GM19395 (cell line): Measurements from ENCODE around the gene FCER2.

Experiments used
- ATAC-seq: cut with Tn5 transposase; IDR thresholded peaks from one replicate; pipeline ENCODE4 v1.9.1; 2021; ENCODE audit warnings: mild to moderate bottlenecking, moderate library complexity; ENCODE audit not compliant: unreplicated experiment

FCER2 gene

DNA sequence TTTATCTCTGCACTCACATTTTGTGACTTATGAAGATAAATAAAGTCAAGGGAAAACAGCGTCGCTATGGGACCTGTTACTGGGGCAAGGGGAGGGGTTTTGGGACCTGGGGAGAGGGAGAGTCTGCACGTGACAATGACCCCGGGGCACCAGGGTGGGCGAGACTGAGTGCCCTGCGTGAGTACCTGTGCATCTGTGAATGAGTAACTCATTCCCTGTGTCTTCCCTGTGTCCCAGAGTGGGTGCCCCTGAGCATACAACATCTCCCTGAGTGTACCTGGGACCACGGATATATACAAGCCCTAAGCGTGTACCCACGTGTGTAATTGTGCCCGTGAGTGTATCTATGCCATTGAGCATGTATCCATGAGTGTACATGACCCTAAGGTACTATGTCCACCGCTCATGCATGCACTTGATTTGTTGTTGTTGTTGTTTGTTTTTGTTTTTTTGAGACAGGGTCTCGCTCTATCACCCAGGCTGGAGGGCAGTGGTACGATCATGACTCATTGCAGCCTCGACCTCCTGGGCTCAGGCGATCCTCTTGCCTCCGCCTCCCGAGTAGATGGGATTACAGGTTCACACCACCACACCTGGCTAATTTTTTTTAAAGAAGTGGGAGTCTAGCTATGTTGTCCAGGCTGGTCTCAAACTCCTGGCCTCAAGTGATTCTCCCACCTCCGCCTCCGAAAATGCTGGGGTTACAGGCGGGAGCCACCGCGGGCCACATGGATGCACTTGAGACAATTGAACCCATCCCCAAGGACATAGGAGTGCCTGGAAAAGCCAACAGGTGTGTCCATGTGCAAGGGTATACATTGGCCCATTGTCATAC lies 21.9 kb downstream of the FCER2 start:
- ATAC-seq: peak; percentile 6

DNA sequence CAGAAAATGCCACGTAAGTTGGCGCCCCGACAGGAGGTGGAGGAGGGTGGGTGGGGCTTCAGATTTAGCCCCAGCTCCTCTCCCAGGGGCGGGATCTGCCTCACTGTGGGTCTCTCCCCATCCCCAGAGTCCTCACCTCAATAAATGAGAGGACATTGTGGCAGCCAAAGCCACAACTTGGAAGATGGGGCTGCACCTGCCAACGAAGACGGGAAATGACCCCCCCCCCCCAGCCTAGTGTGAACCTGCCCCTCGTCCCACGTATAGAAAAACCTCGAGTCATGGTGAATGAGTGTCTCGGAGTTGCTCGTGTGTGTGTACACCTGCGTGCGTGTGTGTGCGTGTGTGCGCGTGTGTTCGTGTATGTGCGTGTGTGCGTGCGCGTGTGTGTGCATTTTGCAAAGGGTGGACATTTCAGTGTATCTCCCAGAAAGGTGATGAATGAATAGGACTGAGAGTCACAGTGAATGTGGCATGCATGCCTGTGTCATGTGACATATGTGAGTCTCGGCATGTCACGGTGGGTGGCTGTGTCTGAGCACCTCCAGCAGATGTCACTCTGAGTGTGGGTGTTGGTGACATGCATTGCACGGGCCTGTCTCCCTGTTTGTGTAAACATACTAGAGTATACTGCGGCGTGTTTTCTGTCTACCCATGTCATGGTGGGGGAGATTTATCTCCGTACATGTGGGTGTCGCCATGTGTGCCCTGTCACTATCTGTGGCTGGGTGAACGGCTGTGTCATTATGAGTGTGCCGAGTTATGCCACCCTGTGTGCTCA lies 22.8 kb downstream of the FCER2 start:
- ATAC-seq: no peak

DNA sequence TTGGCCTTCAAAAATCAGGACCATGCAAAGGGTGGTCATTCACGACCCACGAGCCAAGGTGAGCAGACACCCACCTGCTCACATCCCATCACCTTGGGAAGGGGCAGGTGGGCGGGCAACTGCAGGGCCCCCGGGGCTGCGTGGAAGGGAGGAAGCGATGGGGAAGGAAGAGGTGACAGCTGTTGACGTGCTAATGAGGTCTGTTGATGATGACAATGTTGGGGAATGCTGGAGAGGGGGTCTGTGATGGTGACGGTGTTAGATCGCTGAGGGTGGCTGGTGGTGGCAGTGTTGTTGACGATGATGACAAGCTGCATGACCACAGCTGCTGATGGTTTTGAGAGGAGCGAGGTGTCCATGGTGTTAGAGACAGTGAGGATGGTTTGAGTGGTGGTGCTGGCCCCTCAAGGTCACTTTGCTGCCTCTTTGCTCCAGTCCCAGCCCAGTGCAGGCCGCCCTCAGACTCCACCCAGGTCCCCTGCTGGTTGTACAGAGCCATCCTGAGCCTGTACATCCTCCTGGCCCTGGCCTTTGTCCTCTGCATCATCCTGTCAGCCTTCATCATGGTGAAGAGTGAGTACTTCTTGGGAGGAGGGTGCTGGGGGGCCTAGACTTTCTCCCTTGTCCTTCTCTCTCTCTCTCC lies 24.1 kb downstream of the FCER2 start:
- ATAC-seq: no peak

DNA sequence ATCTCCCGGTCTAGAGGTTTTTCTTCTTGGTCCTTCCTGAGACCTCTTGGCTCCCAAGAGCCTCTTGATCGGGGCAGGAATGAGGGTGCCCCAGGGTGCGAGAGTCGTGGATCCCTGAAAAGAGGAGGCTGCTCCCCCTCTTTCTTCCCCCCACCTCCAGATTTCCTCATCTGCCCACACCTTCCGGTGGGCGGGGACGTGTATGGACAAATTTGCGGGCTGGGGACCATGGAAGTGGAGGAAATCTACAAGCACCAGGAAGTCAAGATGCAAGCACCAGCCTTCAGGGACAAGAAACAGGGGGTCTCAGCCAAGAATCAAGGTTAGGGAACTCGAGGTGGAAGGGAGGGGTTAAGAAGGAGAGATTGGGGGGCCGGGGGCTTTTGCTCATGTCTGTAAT lies 25.1 kb downstream of the FCER2 start, which contains the start of gene MCEMP1:
MCEMP1 (plus strand) TSS at position 237 of the 400 bp plus-strand sequence; CDS start at position 268, 31 bp downstream.
- no peak for ATAC-seq

DNA sequence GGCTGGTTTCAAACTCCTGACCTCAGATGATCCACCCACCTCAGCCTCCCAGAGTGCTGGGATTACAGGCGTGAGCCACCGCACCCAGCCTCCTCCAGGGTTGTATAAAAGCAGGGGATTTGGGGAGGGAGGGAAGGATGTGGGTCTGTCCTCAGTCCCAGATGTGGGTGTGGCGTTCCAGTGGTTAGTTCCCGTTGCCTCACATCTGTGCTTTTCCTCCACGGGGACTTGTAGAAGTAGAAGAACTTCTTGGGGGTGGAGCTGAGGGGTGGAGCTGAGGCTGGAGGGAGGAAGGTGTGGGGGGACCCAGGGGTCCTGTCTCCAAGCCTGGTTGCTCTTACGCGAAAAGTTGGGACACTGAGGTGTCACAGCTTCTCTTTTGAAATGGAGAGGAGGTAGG lies 25.6 kb downstream of the FCER2 start:
- ATAC-seq: no peak

DNA sequence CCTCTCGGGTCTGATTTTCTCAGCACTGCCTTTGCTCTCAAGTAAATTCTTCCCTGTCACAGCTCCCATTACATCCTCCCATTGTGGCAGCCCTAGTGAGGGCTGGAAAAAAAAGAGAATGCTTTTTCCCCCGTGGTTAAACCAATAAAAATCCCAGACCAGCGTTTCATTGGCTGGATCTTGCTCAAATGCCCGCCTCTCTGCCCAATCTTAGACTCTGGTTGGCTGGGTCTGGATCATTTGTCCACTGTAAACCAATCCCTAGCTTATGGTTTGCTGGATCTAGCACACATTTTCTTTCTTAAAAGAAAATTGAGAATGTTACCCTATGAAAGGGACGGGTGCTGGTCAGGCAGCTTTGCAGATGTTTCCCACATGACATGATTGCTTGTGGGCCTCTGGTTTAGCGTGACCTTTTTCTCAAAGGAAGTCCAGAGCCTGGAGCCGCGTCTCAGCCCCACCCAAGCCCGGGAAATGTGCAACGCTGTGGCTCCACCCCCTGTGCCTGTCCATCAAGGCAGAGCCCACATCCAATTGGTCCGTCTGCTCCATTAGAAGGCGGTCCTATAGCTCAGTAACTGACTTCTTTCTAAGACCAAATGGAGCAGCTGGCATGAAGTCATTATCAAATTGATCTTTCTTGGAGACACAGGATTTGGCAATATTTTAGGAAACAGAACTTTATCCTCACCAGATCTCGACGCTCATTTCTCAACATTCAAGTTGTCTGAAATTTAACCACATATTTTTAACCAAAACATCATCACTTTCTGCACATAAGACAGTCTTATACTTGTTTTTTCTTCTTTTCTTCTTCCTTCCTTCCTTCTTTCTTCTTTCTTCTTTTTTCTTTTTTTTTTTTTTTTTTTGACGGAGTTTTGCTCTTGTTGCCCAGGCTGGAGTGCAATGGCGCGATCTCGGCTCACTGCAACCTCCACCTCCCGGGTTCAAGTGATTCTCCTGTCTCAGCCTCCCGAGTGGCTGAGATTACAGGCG lies 27.6 kb downstream of the FCER2 start:
- no peak for ATAC-seq

DNA sequence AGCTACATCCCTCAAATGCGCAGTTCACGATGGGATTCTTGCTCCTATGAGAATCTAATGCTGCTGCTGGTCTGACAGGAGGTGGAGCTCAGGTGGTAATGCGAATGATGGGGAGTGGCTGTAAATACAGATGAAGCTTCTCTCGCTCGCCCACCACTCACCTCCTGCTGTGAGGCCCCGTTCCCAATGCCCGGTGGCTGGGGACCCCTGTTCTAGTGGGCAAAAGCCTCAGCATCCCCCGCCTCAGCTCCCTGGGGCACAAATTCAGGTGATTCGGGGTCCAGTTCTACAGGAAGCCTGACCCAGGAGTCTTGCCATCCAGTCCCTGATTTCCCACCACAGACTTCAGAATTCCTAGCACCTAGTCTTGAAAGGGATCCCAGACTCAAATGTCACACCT lies 29.4 kb downstream of the FCER2 start:
- no peak for ATAC-seq

DNA sequence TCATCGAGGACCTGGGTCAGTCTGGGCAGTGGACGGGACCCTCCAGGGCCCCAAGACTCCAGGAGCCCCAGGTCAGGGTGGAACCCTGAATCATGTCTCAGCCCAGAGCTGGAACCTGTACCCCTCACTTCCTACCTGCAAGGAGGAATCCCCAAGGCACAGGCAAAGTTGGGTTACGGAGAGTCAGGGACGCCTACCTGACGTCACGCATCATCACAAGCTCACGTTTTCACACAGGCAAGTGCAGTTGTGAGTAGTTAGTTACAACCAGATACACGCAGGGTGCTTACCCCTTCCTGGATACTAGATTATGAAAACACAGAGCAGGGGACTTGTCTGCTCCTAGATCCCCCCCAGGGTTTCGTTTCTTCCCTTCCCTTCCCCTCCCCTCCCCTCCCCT lies 31.1 kb downstream of the FCER2 start:
- no peak for ATAC-seq

DNA sequence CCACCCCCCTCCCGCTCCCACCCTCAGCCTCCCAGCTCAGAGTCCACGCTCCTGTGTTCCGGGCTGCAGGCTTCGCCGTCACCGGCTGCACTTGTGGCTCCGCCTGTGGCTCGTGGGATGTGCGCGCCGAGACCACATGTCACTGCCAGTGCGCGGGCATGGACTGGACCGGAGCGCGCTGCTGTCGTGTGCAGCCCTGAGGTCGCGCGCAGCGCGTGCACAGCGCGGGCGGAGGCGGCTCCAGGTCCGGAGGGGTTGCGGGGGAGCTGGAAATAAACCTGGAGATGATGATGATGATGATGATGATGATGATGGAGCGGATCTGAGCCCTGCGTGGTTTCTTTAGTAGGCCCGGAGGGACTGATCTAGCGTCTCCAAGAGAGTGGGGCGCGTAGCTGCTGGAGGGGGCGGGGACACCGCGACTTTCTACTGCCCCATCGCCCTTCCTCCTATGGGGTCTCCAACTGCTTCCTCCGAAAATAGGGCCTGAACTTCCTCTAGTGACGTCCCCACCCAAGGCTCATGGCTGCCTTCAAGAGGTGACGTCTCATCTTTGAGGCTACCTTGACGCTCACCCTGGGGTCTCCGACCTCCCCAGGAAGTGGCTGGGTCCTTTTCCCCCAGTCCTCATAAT lies 31.7 kb downstream of the FCER2 start:
- no peak for ATAC-seq

DNA sequence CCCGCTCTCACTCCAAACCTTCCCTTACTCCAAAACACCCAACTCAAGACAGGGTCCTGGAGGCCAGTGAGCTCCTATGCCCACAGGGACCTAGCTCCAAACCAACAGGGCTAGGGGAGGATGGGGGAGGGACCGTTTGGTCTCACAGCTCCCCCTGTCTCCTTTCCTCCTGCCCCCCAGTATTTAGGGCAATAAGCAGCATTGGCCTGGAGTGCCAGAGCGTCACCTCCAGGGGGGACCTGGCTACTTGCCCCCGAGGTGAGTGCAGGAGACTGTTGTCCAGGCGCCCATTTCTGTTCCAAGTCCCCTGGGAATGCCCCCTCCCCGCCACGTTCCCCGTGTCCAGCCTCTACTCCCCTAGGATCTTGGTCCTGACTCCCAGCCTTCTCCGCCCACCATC lies 32.3 kb downstream of the FCER2 start:
- ATAC-seq: no peak

DNA sequence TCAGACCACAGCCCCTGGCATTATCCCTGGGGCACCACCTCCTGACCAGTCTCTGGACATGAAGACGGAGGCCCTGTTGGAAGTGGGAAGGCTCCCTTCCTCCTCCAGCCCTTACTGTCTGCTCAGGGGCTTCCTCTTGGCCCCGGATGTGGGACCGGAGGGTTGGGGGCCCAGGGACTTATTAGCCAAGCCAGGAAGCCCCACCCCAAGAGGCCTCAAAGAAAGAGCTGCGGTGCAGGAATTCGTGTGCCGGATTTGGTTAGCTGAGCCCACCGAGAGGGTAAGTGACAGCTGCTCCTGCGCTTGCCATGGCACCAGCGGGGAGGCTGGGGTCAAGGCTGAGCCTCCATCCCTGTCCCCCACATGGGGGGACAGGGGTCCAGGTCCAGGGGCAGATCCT lies 33.1 kb downstream of the FCER2 start, which contains the start of gene RETN:
RETN (plus strand) TSS at position 208 of the 400 bp plus-strand sequence. CDS start 278 bp downstream, outside the sequence.
- ATAC-seq: no peak

DNA sequence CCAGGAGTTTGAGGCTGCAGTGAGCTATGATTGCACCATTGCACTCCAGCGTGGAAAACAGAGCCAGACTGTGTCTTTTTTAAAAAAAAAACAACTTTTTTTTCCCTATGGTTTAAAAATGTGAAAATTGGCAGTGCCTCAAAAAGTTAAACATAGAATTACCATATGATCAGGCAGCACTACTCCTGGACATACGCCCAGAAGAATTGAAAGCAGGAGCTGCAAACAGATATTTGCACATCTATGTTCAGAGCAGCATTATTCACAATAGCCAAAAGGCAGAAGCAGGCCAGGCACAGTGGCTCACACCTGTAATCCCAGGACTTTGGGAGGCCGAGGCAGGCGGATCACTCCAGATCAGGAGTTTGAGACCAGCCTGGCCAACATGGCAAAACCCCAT lies 36.9 kb downstream of the FCER2 start:
- ATAC-seq: no peak

DNA sequence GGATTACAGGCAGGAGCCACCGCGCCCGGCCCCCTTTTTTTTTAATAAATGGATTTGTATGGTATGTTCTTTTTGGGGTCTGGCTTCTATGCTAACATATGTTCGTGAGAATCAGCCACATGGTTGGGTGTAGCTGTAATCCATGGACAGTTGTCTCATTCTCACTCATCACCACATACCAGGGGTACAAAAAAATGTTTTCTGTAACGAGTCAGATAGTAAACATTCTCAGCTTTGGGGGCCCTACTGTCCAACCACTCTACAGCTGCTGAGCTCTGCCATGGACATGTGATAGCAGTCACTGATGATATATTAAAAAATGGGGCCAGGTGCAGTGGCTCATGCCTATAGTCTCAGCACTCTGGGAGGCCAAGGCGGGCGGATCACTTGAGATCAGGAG lies 38.2 kb downstream of the FCER2 start:
- no peak for ATAC-seq

DNA sequence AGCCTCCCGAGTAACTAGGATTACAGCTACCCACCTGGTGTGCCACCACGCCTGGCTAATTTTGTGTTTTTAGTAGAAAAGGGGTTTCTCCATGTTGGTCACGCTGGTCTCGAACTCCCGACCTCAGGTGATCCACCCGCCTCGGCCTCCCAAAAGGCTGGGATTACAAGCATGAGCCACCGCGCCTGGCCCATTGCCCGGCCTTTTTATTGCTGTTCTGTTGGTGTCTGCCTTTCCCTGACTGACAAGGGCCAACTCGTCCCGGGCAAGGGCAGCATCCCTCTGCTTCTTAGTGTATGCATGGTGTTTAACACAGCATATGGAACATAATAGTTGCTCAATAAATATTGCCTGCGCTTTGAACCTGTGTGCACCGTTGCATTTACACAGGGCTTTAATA lies 39.3 kb downstream of the FCER2 start:
- ATAC-seq: no peak

DNA sequence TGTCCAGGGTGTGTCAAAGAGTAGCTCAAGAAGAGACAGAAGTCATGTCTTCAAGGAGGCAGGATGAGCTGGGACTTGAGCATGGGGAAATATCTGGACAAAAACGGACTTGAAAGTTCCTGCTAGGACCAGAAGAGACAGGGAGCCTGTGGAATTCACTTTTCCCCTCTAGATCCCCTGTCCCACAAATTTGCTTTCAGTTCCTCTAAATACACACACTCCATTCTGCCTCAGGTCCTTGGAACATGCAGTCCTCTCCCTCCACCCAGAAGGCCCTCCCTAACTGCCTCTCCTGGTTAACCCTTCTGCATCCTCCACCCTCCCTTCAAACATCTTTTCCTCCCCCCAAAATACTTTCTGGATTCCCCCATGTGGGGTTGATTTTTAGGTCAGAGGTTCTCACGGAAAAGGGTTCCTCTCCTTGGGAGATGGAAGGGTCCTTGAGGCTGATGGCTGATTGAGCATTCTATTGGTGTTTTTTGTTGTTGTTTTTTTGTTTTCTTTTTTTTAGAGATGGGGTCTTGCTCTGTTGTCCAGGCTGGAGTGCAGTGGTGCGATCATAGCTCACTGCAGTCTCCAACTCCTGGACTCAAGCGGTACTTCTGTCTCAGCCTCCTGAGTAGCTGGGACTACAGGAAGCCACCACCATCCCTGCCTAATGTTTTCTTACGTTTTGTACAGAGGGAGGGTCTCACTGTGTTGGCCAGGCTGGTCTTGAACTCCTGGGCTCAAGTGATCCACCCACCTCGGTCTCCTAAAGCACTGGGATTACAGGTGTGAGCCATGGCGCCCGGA lies 40.0 kb downstream of the FCER2 start:
- no peak for ATAC-seq

DNA sequence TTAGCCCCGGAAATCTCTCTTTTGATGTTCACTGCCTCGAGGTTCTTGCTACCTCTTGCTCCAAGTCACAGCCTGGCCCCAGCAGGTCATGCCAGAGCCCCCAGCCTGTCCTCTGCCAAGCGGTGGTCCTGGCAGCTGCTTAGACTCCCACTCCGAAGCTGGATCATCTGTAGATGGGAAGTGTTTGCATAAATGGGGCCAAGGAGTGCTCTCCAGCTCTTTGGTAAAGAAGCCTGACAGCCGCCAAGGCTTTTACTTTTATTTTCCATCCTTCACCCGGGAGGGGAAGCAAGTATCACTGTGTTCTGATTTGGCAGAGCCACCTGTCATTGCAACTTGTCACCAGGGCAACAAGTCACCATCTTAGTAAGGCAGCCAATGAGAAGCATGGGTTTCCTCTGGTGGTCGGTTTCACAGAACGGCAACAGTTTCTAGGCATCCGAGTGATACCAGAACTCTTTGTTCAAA lies 43.7 kb downstream of the FCER2 start:
- ATAC-seq: peak; percentile 68

DNA sequence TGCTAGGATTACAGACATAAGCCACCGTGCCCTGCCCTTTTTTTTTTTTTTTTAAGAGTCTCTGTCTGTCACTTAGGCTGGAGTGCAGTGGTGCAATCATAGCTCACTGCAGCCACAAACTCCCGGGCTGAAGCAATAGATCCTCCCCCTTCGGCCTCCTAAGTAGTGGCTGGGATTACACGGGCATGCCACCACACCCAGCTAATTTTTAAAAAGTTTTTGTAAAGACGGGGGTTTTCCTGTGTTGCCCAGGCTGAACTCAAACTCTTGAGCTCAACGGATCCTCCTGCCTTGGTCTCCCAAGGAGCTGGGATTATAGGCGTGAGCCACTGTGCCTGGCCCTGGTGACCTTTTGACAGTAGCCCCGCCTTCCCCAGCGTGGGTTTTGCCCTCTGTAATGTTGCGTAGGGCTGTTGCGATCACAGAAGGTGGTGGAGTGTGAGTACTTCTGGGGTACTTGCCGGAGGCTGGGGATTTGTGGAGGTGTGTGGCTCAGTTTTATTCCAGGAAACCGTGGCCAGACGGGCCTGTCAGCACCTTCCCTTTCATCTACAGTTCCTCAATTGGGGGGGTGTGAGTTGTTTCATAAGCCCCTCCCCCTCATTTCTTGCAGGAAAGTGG lies 44.7 kb downstream of the FCER2 start:
- no peak for ATAC-seq

DNA sequence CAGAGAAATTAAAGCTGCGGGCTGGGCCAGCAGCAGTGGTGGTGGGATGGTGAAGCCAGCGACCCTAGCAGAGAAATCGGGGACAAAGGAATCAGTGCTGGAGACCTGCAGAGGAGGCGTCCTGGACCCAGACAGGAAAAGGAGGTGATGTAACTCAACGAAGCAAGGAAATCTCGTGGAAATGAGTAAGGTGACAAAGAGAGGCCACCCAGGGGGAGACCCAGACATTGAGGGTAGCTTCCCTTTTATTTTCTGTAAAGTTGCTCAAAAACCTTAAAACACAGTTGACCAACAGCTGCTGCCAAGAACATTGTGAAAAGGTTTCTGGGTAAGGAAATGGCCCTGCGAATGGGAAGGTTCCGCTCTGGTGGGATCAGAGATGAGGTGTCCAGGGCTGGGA lies 46.4 kb downstream of the FCER2 start:
- ATAC-seq: no peak
